Loucy (cell line): ENCODE measurements around the gene RAB3GAP1.

Experiments
- H2AFZ ChIP-seq: fragments of 200-600 bp; sonication (generic); 2 replicates; pipeline ENCODE4 v1.6.0; 2016; ENCODE audit warnings: antibody characterized with exemption, mild to moderate bottlenecking, low read length, moderate library complexity
- H3F3A ChIP-seq: fragments of 200-600 bp; 2 replicates; pipeline ENCODE4 v1.6.0; 2016; ENCODE audit warnings: antibody characterized with exemption, low read depth, mild to moderate bottlenecking
- H3K27me3 ChIP-seq: fragments of 200-600 bp; sonication (generic); 2 replicates; pipeline ENCODE4 v1.6.1; 2014; ENCODE audit warnings: low read length, mild to moderate bottlenecking; ENCODE audit not compliant: insufficient read depth, poor library complexity, severe bottlenecking
- H3K36me3 ChIP-seq: fragments of 200-600 bp; sonication (generic); 2 replicates; pipeline ENCODE4 v1.6.1; 2016; ENCODE audit warnings: low read length; ENCODE audit not compliant: insufficient read depth
- H3K4me1 ChIP-seq: fragments of 200-600 bp; sonication (generic); 2 replicates; pipeline ENCODE4 v1.5.1; 2014; ENCODE audit warnings: low read length, mild to moderate bottlenecking; ENCODE audit not compliant: insufficient read depth, poor library complexity, severe bottlenecking
- H3K4me2 ChIP-seq: fragments of 200-600 bp; sonication (generic); 2 replicates; pipeline ENCODE4 v1.6.0; 2014; ENCODE audit warnings: antibody characterized with exemption, low read length, low read depth, mild to moderate bottlenecking; ENCODE audit not compliant: poor library complexity, severe bottlenecking
- H3K4me3 ChIP-seq: fragments of 200-600 bp; sonication (generic); 2 replicates; pipeline ENCODE4 v1.5.1; 2014; ENCODE audit warnings: low read length, mild to moderate bottlenecking, mixed read lengths; ENCODE audit not compliant: poor library complexity, severe bottlenecking
- H3K79me2 ChIP-seq: fragments of 200-600 bp; sonication (generic); 2 replicates; pipeline ENCODE4 v1.6.1; 2014; ENCODE audit warnings: low read length; ENCODE audit not compliant: insufficient read depth
- H3K9ac ChIP-seq: fragments of 200-600 bp; sonication (generic); 2 replicates; pipeline ENCODE4 v1.6.0; 2014; ENCODE audit warnings: mild to moderate bottlenecking, low read depth, low read length, moderate library complexity; ENCODE audit not compliant: poor library complexity, severe bottlenecking
- H3K9me2 ChIP-seq: fragments of 200-600 bp; sonication (generic); replicated peaks from 2 replicates; pipeline ENCODE4 v1.6.1; 2016; ENCODE audit warnings: low read depth, low read length, mixed read lengths
- H3K9me3 ChIP-seq: fragments of 200-600 bp; sonication (generic); 2 replicates; pipeline ENCODE4 v1.6.1; 2014; ENCODE audit warnings: mild to moderate bottlenecking, antibody characterized with exemption, low read length, low read depth; ENCODE audit not compliant: insufficient read depth
- H4K20me1 ChIP-seq: fragments of 200-600 bp; sonication (generic); 2 replicates; pipeline ENCODE4 v1.6.0; 2014; ENCODE audit warnings: antibody characterized with exemption, low read length, mild to moderate bottlenecking; ENCODE audit not compliant: insufficient read depth, poor library complexity, severe bottlenecking
- CTCF ChIP-seq: fragments of 200-600 bp; sonication (generic); conservative IDR thresholded peaks from 2 replicates; pipeline ENCODE4 v1.5.1; 2014; ENCODE audit warnings: mild to moderate bottlenecking, antibody characterized with exemption, low read length
- EZH2phosphoT487 ChIP-seq: fragments of 200-600 bp; IDR thresholded peaks from 2 replicates; pipeline ENCODE4 v1.6.1; 2018; ENCODE audit warnings: antibody characterized with exemption, mild to moderate bottlenecking, moderate library complexity, borderline replicate concordance

The RAB3GAP1 gene

GRCh38 chr2:135048122-135048521 is 4.0 kb upstream of the RAB3GAP1 start:
- Histone ChIP-seq H3K36me3 (no peaks in the 10 kb centered on the region), H3F3A (peaks cover 3% of the 10 kb centered on the region; the same call in 1 of the 2 replicates), H3K4me2 (no peak overlapping the region), H3K4me3 (no peak overlapping the region), H3K4me1 (peaks cover under 1% of the 10 kb centered on the region), H3K9ac (no peak overlapping the region), H3K9me3 (no peaks in the 10 kb centered on the region), H4K20me1 (peaks cover 6% of the 10 kb centered on the region), H3K27me3 (peaks cover 5% of the 10 kb centered on the region), H2AFZ (no peak overlapping the region), H3K9me2 (no peaks in the 10 kb centered on the region), H3K79me2 (peaks cover 6% of the 10 kb centered on the region)
- TF ChIP-seq EZH2phosphoT487: no peak
- no peak for TF ChIP-seq CTCF

GRCh38 chr2:135050132-135050531 is 2.0 kb upstream of the RAB3GAP1 start:
- peaks cover 5% of the 10 kb centered on the region for H3K27me3 ChIP-seq

GRCh38 chr2:135050684-135051083 is 1.4 kb upstream of the RAB3GAP1 start:
- H4K20me1 ChIP-seq: peaks cover 28% of the 10 kb centered on the region
- H3K27me3 ChIP-seq: peaks cover 5% of the 10 kb centered on the region
- H3K9me3 ChIP-seq: no peaks in the 10 kb centered on the region
- no peak overlapping the region for H3K9ac ChIP-seq
- H3F3A ChIP-seq: peaks cover 3% of the 10 kb centered on the region; the same call in 1 of the 2 replicates
- H3K4me2 ChIP-seq: no peak overlapping the region
- peaks cover 30% of the 10 kb centered on the region for H3K79me2 ChIP-seq
- H2AFZ ChIP-seq: peak overlapping the region; percentile 29; the same call in 1 of the 2 replicates
- H3K9me2 ChIP-seq: no peaks in the 10 kb centered on the region
- peaks cover 21% of the 10 kb centered on the region for H3K4me1 ChIP-seq
- TF ChIP-seq CTCF: no peak
- TF ChIP-seq EZH2phosphoT487: no peak
- H3K4me3 ChIP-seq: no peak overlapping the region
- H3K36me3 ChIP-seq: no peaks in the 10 kb centered on the region

More at GRCh38 chr2:135050132-135050531, 2.0 kb upstream of the RAB3GAP1 start:
- Histone ChIP-seq H2AFZ (peak overlapping the region; percentile 29; the same call in 1 of the 2 replicates), H4K20me1 (peaks cover 26% of the 10 kb centered on the region), H3K9me3 (no peaks in the 10 kb centered on the region), H3K36me3 (no peaks in the 10 kb centered on the region), H3F3A (peaks cover 3% of the 10 kb centered on the region; the same call in 1 of the 2 replicates), H3K9ac (no peak overlapping the region), H3K4me1 (peaks cover 19% of the 10 kb centered on the region), H3K79me2 (peaks cover 26% of the 10 kb centered on the region), H3K9me2 (no peaks in the 10 kb centered on the region), H3K4me2 (no peak overlapping the region), H3K4me3 (no peak overlapping the region)
- TF ChIP-seq CTCF (no peak), EZH2phosphoT487 (no peak)
